Spleen (tissue), 11 donors: ENCODE results near the gene BBX. TPM values are rescaled to one million over a fixed set of nuclear protein-coding genes. Genes with fewer than 3 reads are reported as not detected.

Experiments used
- DNase-seq: peaks from one replicate; pipeline ENCODE4 v3.0.0-alpha.2; 2020
- H3K27ac ChIP-seq, 8 donors: fragments of 200-600 bp; sonication (generic) in 7 of 8; 1 replicate in 4 of 8; 2 replicates in 4 of 8; pipeline versions ENCODE4 v1.5.0 to v1.8.0; 2016 to 2021; ENCODE audit warnings: inconsistent platforms in 4 of 8, mild to moderate bottlenecking in 4 of 8, moderate library complexity in 1 of 8
- H3K27me3 ChIP-seq, 7 donors: fragments of 200-600 bp; sonication (generic) in 6 of 7; replicated peaks in 1 of 7; 1 replicate in 4 of 7; 2 replicates in 3 of 7; pipeline versions ENCODE4 v1.5.0 to v1.8.0; 2016 to 2021; ENCODE audit warnings: inconsistent platforms in 3 of 7, mild to moderate bottlenecking in 1 of 7
- H3K36me3 ChIP-seq, 6 donors: fragments of 200-600 bp; sonication (generic) in 5 of 6; 1 replicate in 4 of 6; 2 replicates in 2 of 6; pipeline versions ENCODE4 v1.5.0 to v1.8.0; 2016 to 2021; ENCODE audit warnings: inconsistent platforms in 2 of 6
- H3K4me1 ChIP-seq, 6 donors: fragments of 200-600 bp; sonication (generic) in 5 of 6; 1 replicate in 3 of 6; 2 replicates in 3 of 6; pipeline versions ENCODE4 v1.5.0 to v1.8.0; 2016 to 2021; ENCODE audit warnings: inconsistent platforms in 3 of 6
- H3K4me3 ChIP-seq, 8 donors: fragments of 200-600 bp; sonication (generic) in 7 of 8; 1 replicate in 4 of 8; 2 replicates in 4 of 8; pipeline versions ENCODE4 v1.5.0 to v1.8.0; 2016 to 2021; ENCODE audit warnings: inconsistent platforms in 4 of 8, mild to moderate bottlenecking in 4 of 8, moderate library complexity in 2 of 8
- H3K9me3 ChIP-seq, 8 donors: fragments of 200-600 bp; sonication (generic) in 7 of 8; 1 replicate in 4 of 8; 2 replicates in 4 of 8; pipeline versions ENCODE4 v1.5.0 to v1.8.0; 2016 to 2021; ENCODE audit warnings: inconsistent platforms in 4 of 8
- CTCF ChIP-seq, 11 experiments: fragments of 200-600 bp in 7 of 11; fragments of 450-650 bp in 4 of 11; sonication (generic) in 4 of 11; IDR thresholded peaks in 8 of 11; conservative IDR thresholded peaks in 3 of 11; 1 replicate in 7 of 11; 2 replicates in 4 of 11; pipeline versions ENCODE4 v1.4.0 to v1.8.0; 2016 to 2021; ENCODE audit warnings: antibody characterized with exemption in 11 of 11, inconsistent platforms in 4 of 11, mild to moderate bottlenecking in 1 of 11
- POLR2A ChIP-seq, 3 donors: fragments of 450-650 bp; IDR thresholded peaks; one replicate each; pipeline ENCODE4 v1.5.1; 2017; ENCODE audit warnings: antibody characterized with exemption in 3 of 3, mild to moderate bottlenecking in 1 of 3
- POLR2AphosphoS5 ChIP-seq, 3 donors: sonication (generic); formaldehyde crosslinking; IDR thresholded peaks; one replicate each; pipeline ENCODE4 v1.5.1; 2017; ENCODE audit warnings: antibody characterized with exemption in 3 of 3
- WGBS, 5 donors: extraction: QIAGEN DNeasy Blood & Tissue Kit in 3 of 5; methylation state at CpG; one replicate each; pipeline versions ENCODE4 v1.1.5 to v1.1.7; 2013 to 2018; 5-methylcytosine and 5-hydroxymethylcytosine counted together
- intact Hi-C: fragments of 100-400 bp; cut with DNase I; formaldehyde crosslinking; loops from one replicate; pipeline ENCODE4 v1.15.0; 2023; ENCODE audit warnings: low total_unique reads
- polyA plus RNA-seq, 3 donors: library from polyadenylated mRNA; stranded (reverse); fragments of 200-250 nt; gene quantifications; one replicate each; pipeline ENCODE4 v1.2.1, GENCODE V29; 2013
- total RNA-seq, 7 donors: library from RNA; depleted of rRNA in 3 of 7; stranded (reverse); fragments of >200 nt in 3 of 7; fragmentation: NEBNext Ultra II Directional in 4 of 7; extraction: Animal tissue kit (Norgen Biotek cat#: 25700) in 4 of 7; gene quantifications; one replicate each; pipeline versions ENCODE4 v1.1.0 to v1.2.1, GENCODE V29; 2016 to 2021
- donor health status: healthy with polysubstance abuse.
- donor health status: DM: no; HTN: no; CAD: no; lungs with moderate emphysema.
- donor health status: DM: no; HTN: no; CAD: no.
- donor health status: Bipolar disorder and iron deficiency.
- donor health status: healthy.
- donor health status: DM: no; HTN: no; CAD: no.
- donor health status: DM: yes; HTN: yes; CAD: no.

Gene BBX
- total and polyA plus RNA-seq, 10 donors, result 5.1 to 98.5 (median 74.6) TPM

GRCh38 chr3:107798381-107798780, 275.6 kb downstream of the BBX start:
- Histone ChIP-seq H3K27me3 (no peaks in the 10 kb centered on the region), H3K9me3 (no peaks in the 10 kb centered on the region), H3K36me3 (peaks cover 0 to 72% (median 56%) of the 10 kb centered on the region in 6 donors), H3K27ac (peak overlapping the region in 1 of 8 donors; percentile 22), H3K4me3 (no peak overlapping the region), H3K4me1 (peaks cover 0 to 24% (median 7%) of the 10 kb centered on the region in 6 donors)
- intact Hi-C loops, result no loop called here
- TF ChIP-seq POLR2AphosphoS5 (IDR thresholded peaks at IDR 0.05), result no peak
- no peak for TF ChIP-seq POLR2A (IDR thresholded peaks at IDR 0.05)
- no peak for TF ChIP-seq CTCF (IDR thresholded peaks at IDR 0.05 in 8 of 11, conservative IDR thresholded peaks at IDR 0.05 in 3 of 11)
- WGBS, 5 donors, result 87 to 92% (median 90%) methylated on average over 3 of the region's 3 CpGs
- DNase-seq, result no peak

- no peaks in the 10 kb centered on the region for H3K27me3 ChIP-seq
- DNase-seq, result no peak
- no peak overlapping the region for H3K4me3 ChIP-seq
- intact Hi-C loops, result no loop called here
- H3K27ac ChIP-seq, result no peak overlapping the region
- WGBS, 5 donors, result 77 to 98% (median 94%) methylated on average over 2 of the region's 2 CpGs
- H3K36me3 ChIP-seq, result peaks cover 4 to 81% (median 66%) of the 10 kb centered on the region in 6 donors
- no peaks in the 10 kb centered on the region for H3K9me3 ChIP-seq
- TF ChIP-seq POLR2AphosphoS5 (IDR thresholded peaks at IDR 0.05) (no peak), POLR2A (IDR thresholded peaks at IDR 0.05) (no peak), CTCF (IDR thresholded peaks at IDR 0.05 in 8 of 11, conservative IDR thresholded peaks at IDR 0.05 in 3 of 11) (no peak)
- peaks cover 0 to 14% (median 4%) of the 10 kb centered on the region in 6 donors for H3K4me1 ChIP-seq
Measured at GRCh38 chr3:107800710-107801109, 277.9 kb downstream of the BBX start.

GRCh38 chr3:107803170-107803569, 280.4 kb downstream of the BBX start:
- WGBS, 5 donors, result 92 to 99% (median 96%) methylated on average over 3 of the region's 3 CpGs
- H3K9me3 ChIP-seq, result no peaks in the 10 kb centered on the region
- no peaks in the 10 kb centered on the region for H3K27me3 ChIP-seq
- no peak overlapping the region for H3K27ac ChIP-seq
- peaks cover 4 to 100% (median 81%) of the 10 kb centered on the region in 6 donors for H3K36me3 ChIP-seq
- DNase-seq, result no peak
- H3K4me1 ChIP-seq, result no peaks in the 10 kb centered on the region
- intact Hi-C loops, result no loop called here
- TF ChIP-seq CTCF (IDR thresholded peaks at IDR 0.05 in 8 of 11, conservative IDR thresholded peaks at IDR 0.05 in 3 of 11) (no peak), POLR2AphosphoS5 (IDR thresholded peaks at IDR 0.05) (no peak), POLR2A (IDR thresholded peaks at IDR 0.05) (no peak)
- no peak overlapping the region for H3K4me3 ChIP-seq

GRCh38 chr3:107806021-107806420, 283.3 kb downstream of the BBX start:
- Histone ChIP-seq H3K4me3 (no peak overlapping the region), H3K27ac (no peak overlapping the region), H3K36me3 (peaks cover 4 to 93% (median 58%) of the 10 kb centered on the region in 6 donors), H3K9me3 (no peaks in the 10 kb centered on the region), H3K27me3 (no peaks in the 10 kb centered on the region), H3K4me1 (peaks cover 0 to 17% (median 0%) of the 10 kb centered on the region in 6 donors)
- intact Hi-C loops, result no loop called here
- whole genome bisulfite sequencing, 5 donors, result 97 to 99% (median 98%) methylated on average over 2 of the region's 2 CpGs
- TF ChIP-seq CTCF (IDR thresholded peaks at IDR 0.05 in 8 of 11, conservative IDR thresholded peaks at IDR 0.05 in 3 of 11), result no peak
- no peak for TF ChIP-seq POLR2A (IDR thresholded peaks at IDR 0.05)
- TF ChIP-seq POLR2AphosphoS5 (IDR thresholded peaks at IDR 0.05), result no peak
- DNase-seq, result no peak
